B cell (primary cell): ENCODE results near the gene PHKA2. TPM values are rescaled to one million over a fixed set of nuclear protein-coding genes. Genes with fewer than 3 reads are reported as not detected.

Experiments used
- ATAC-seq: fragments of 200-7000 bp; cut with Tn5 transposase; one replicate; pipeline ENCODE4 v1.10.0; 2021; ENCODE audit warnings: low read depth, mild to moderate bottlenecking, moderate number of reproducible peaks, moderate library complexity
- CTCF ChIA-PET: fragments of 350-600 bp; sonication (Branson Sonifier 250); formaldehyde crosslinking; loops from one replicate; lab custom pipeline; 2021; ENCODE audit warnings: antibody characterized with exemption, inconsistent platforms; lab: Charles Lee
- POLR2A ChIA-PET: fragments of 350-600 bp; sonication (Branson Sonifier 250); formaldehyde crosslinking; loops from one replicate; lab custom pipeline; 2021; ENCODE audit warnings: antibody characterized with exemption; lab: Charles Lee
- DNase-seq: peaks from one replicate; pipeline ENCODE4 v3.0.0; 2013
- H2AFZ ChIP-seq: 2 replicates; pipeline ENCODE4 v1.6.1; 2012; ENCODE audit warnings: mild to moderate bottlenecking, low read depth, low read length; ENCODE audit not compliant: insufficient read depth, poor library complexity, severe bottlenecking
- H3K27ac ChIP-seq, 2 donors: 1 replicate in 1 of 2; 2 replicates in 1 of 2; pipeline ENCODE4 v1.5.1; 2012 to 2013; ENCODE audit warnings: low read length in 2 of 2, mild to moderate bottlenecking in 2 of 2, moderate library complexity in 1 of 2
- H3K27me3 ChIP-seq, 4 experiments: fragments of 200-600 bp in 1 of 4; sonication (generic) in 1 of 4; replicated peaks in 1 of 4; 1 replicate in 2 of 4; 2 replicates in 2 of 4; pipeline versions ENCODE4 v1.6.1 to v1.7.0; 2013 to 2016; ENCODE audit warnings: low read length in 3 of 4, mild to moderate bottlenecking in 2 of 4, mixed read lengths in 1 of 4, moderate library complexity in 1 of 4; ENCODE audit not compliant: insufficient read depth in 4 of 4, control insufficient read depth in 3 of 4; ENCODE audit errors: control extremely low read depth in 1 of 4
- H3K36me3 ChIP-seq, 2 experiments: replicated peaks in 1 of 2; 1 replicate in 1 of 2; 2 replicates in 1 of 2; pipeline versions ENCODE4 v1.6.1 to v1.7.1; 2013; ENCODE audit warnings: low read length in 1 of 2; ENCODE audit not compliant: insufficient read depth in 2 of 2, control insufficient read depth in 1 of 2; ENCODE audit errors: control extremely low read depth in 1 of 2, extremely low read depth in 1 of 2
- H3K4me1 ChIP-seq, 2 donors: fragments of 200-600 bp in 1 of 2; sonication (generic) in 1 of 2; 1 replicate in 1 of 2; 2 replicates in 1 of 2; pipeline versions ENCODE4 v1.5.1 to v1.6.1; 2013 to 2017; ENCODE audit warnings: low read length in 2 of 2; ENCODE audit not compliant: control insufficient read depth in 2 of 2, insufficient read depth in 2 of 2
- H3K4me2 ChIP-seq: replicated peaks from 2 replicates; pipeline ENCODE3; 2012; ENCODE audit warnings: mild to moderate bottlenecking, low read depth, low read length; ENCODE audit not compliant: poor library complexity, severe bottlenecking
- H3K4me3 ChIP-seq, 5 experiments: fragments of 200-600 bp in 1 of 5; sonication (generic) in 1 of 5; 1 replicate in 3 of 5; 2 replicates in 2 of 5; pipeline versions ENCODE4 v1.5.1 to v1.7.0; 2011 to 2016; ENCODE audit warnings: low read length in 4 of 5, mild to moderate bottlenecking in 4 of 5, low read depth in 2 of 5, control low read depth in 1 of 5, moderate library complexity in 1 of 5; ENCODE audit not compliant: insufficient read depth in 1 of 5; ENCODE audit errors: control extremely low read depth in 1 of 5, extremely low read depth in 1 of 5
- H3K79me2 ChIP-seq: fragments of 200-600 bp; sonication (generic); one replicate; pipeline ENCODE4 v1.6.0; 2016; ENCODE audit warnings: low read length; ENCODE audit not compliant: control insufficient read depth, insufficient read depth
- H3K9ac ChIP-seq: fragments of 200-600 bp; sonication (generic); 2 replicates; pipeline ENCODE4 v1.6.1; 2017; ENCODE audit warnings: mild to moderate bottlenecking, low read length, moderate library complexity
- H3K9me3 ChIP-seq, 3 donors: one replicate each; pipeline versions ENCODE4 v1.6.1 to v1.7.1; 2013; ENCODE audit warnings: low read length in 2 of 3; ENCODE audit not compliant: control insufficient read depth in 2 of 3, insufficient read depth in 1 of 3; ENCODE audit errors: control extremely low read depth in 1 of 3
- H4K20me1 ChIP-seq: 2 replicates; pipeline ENCODE4 v1.6.0; 2012; ENCODE audit warnings: mild to moderate bottlenecking, low read length; ENCODE audit not compliant: insufficient read depth, control insufficient read depth, poor library complexity, severe bottlenecking
- H3K27ac Mint-ChIP-seq: one replicate; pipeline ENCODE4 v1.8.0; 2021; ENCODE audit warnings: mixed read lengths
- H3K27me3 Mint-ChIP-seq: one replicate; pipeline ENCODE4 v1.8.0; 2021; ENCODE audit warnings: mixed read lengths
- H3K4me1 Mint-ChIP-seq: one replicate; pipeline ENCODE4 v1.8.0; 2021; ENCODE audit warnings: mixed read lengths
- H3K4me3 Mint-ChIP-seq: one replicate; pipeline ENCODE4 v1.8.0; 2021; ENCODE audit warnings: mixed read lengths
- H3K9me3 Mint-ChIP-seq: one replicate; pipeline ENCODE4 v1.8.0; 2022; ENCODE audit warnings: mixed read lengths; ENCODE audit not compliant: insufficient read depth
- EZH2 ChIP-seq: IDR thresholded peaks from 2 replicates; pipeline ENCODE4 v1.6.1; 2012; ENCODE audit warnings: borderline replicate concordance, low read depth, mild to moderate bottlenecking, moderate library complexity, low read length; ENCODE audit not compliant: insufficient read depth, poor library complexity, severe bottlenecking
- WGBS: methylation state at CpG from one replicate; pipeline ENCODE4 v1.1.5; 2013; ENCODE audit warnings: missing lambda C conversion rate; ENCODE audit not compliant: insufficient coverage; 5-methylcytosine and 5-hydroxymethylcytosine counted together
- intact Hi-C: fragments of 100-400 bp; cut with micrococcal nuclease; formaldehyde crosslinking; loops from one replicate; pipeline ENCODE4 v1.10.0; 2022
- polyA plus RNA-seq: library from polyadenylated mRNA; depleted of rRNA; stranded (reverse); fragments of >200 nt; gene quantifications from 2 replicates; pipeline ENCODE4 v1.2.3, GENCODE V29; 2012
- total RNA-seq, 2 donors: library from RNA; stranded (reverse); fragments of 120-200 nt in 1 of 2; gene quantifications; 1 replicate in 1 of 2; 2 replicates in 1 of 2; pipeline versions ENCODE4 v1.2.3 to v1.2.4, GENCODE V29; 2013 to 2022
- TF ChIP-seq, protein P1 (sequence below): fragments of 200-600 bp; IDR thresholded peaks from one replicate; pipeline ENCODE4 v1.8.0; 2022; ENCODE audit warnings: antibody characterized with exemption, mild to moderate bottlenecking

Gene PHKA2
- total and polyA plus RNA-seq, 2 donors (not counting 1 experiment from before 2014, with no cell fraction given), result 54.6 to 60.6 TPM

DNA sequence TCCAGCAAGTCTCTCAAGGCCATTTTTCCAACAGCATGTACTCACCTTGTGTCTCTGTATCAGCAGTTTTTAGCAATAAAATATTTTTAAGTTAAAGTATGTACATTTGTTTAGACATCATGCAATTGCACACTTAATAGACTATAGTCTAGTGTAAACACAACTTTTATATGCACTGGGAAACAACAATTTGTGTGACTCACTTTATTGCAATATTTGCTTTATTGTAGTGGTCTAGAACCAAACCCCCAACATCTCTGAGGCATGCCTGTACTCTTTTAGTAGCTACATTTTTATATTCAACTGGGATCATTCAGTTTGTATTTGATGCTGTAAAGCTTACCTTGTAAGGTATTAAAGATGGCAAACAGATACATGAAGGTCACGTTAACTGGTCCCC, 14.7 kb upstream of the PHKA2 start:
- no peaks in the 10 kb centered on the region for H3K36me3 ChIP-seq
- no peaks in the 10 kb centered on the region for H3K9me3 ChIP-seq
- no peak overlapping the region for H2AFZ ChIP-seq
- no peaks in the 10 kb centered on the region for H3K79me2 ChIP-seq
- no peaks in the 10 kb centered on the region for H4K20me1 ChIP-seq
- H3K27me3 Mint-ChIP-seq, result no peaks in the 10 kb centered on the region
- H3K27ac ChIP-seq, result no peak overlapping the region
- H3K9me3 Mint-ChIP-seq, result no peaks in the 10 kb centered on the region
- no peaks in the 10 kb centered on the region for H3K27me3 ChIP-seq
- CTCF ChIA-PET, result interaction anchor here (0.6 kb wide), 1 partner anchor 9 kb away, joined by 3 read pairs; no protein-coding TSS in a partner anchor
- no peaks in the 10 kb centered on the region for H3K4me1 ChIP-seq
- no peaks in the 10 kb centered on the region for H3K4me1 Mint-ChIP-seq
- intact Hi-C loops, result no loop called here
- H3K27ac Mint-ChIP-seq, result no peak overlapping the region
- no peak overlapping the region for H3K4me3 ChIP-seq
- H3K4me3 Mint-ChIP-seq, result no peak overlapping the region
- no peak overlapping the region for H3K4me2 ChIP-seq
- TF ChIP-seq, protein P1, sequence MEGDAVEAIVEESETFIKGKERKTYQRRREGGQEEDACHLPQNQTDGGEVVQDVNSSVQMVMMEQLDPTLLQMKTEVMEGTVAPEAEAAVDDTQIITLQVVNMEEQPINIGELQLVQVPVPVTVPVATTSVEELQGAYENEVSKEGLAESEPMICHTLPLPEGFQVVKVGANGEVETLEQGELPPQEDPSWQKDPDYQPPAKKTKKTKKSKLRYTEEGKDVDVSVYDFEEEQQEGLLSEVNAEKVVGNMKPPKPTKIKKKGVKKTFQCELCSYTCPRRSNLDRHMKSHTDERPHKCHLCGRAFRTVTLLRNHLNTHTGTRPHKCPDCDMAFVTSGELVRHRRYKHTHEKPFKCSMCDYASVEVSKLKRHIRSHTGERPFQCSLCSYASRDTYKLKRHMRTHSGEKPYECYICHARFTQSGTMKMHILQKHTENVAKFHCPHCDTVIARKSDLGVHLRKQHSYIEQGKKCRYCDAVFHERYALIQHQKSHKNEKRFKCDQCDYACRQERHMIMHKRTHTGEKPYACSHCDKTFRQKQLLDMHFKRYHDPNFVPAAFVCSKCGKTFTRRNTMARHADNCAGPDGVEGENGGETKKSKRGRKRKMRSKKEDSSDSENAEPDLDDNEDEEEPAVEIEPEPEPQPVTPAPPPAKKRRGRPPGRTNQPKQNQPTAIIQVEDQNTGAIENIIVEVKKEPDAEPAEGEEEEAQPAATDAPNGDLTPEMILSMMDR, result no peak
- no peak for TF ChIP-seq EZH2
- ATAC-seq (no peak), DNase-seq (no peak)
- WGBS, result 100% methylated on average over 1 of the region's 1 CpG
- no peak overlapping the region for H3K9ac ChIP-seq
- POLR2A ChIA-PET, result no interaction called here

DNA sequence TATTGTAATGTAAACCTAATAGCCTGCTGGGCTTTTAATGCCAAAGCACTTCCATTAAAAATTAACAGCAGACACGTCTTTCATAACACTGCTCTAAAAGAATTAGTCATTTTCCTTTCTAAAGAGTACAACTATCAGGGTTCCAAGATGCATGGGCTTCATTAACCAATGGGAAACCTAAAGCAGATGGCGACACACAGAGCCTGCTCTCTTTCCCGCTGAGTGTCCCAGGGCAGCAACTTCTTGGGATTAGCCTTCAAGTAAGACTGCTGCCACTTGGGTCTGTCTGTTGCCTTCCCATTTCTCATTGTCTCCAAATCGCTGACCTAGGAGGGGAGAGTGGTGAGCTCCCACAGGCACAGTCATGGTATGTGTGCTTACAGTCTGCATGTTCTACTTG, 14.0 kb upstream of the PHKA2 start:
- Mint-ChIP-seq H3K4me1 (no peaks in the 10 kb centered on the region), H3K27ac (no peak overlapping the region), H3K27me3 (no peaks in the 10 kb centered on the region), H3K9me3 (no peaks in the 10 kb centered on the region), H3K4me3 (no peak overlapping the region)
- Histone ChIP-seq H3K4me1 (no peaks in the 10 kb centered on the region), H3K27me3 (no peaks in the 10 kb centered on the region), H3K27ac (no peak overlapping the region), H3K36me3 (no peaks in the 10 kb centered on the region), H3K79me2 (no peaks in the 10 kb centered on the region), H3K9me3 (no peaks in the 10 kb centered on the region), H2AFZ (no peak overlapping the region), H4K20me1 (no peaks in the 10 kb centered on the region), H3K4me2 (no peak overlapping the region), H3K9ac (no peak overlapping the region), H3K4me3 (no peak overlapping the region)
- intact Hi-C loops, result no loop called here
- ChIA-PET CTCF (interaction anchor here (0.6 to 0.7 kb wide), 2 partner anchors 8 to 564 kb away, joined by 3 read pairs; no protein-coding TSS in a partner anchor), POLR2A (no interaction called here)
- TF ChIP-seq, protein P1, result no peak
- TF ChIP-seq EZH2, result no peak
- no peak for ATAC-seq
- no peak for DNase-seq
- 100% methylated on average over 2 of the region's 4 CpGs for WGBS
